Activated CD8-positive, alpha-beta memory T cell treated with anti-CD3 and anti-CD28 coated beads for 1 hour (primary cell): ENCODE results near the gene LSS.
A peak's percentile ranks its signal among the peaks of the same experiment; 100 is the strongest.

ENCODE experiments used
- DNase-seq, 2 donors: peaks; one replicate each; pipeline ENCODE4 v3.0.0-alpha.2; 2020; ENCODE audit warnings: low read depth in 1 of 2; ENCODE audit errors: extremely low read depth in 1 of 2

Gene LSS

GRCh38 chr21:46228345-46229051, at the start of gene LSS:
Gene LSS, minus strand, starts transcription at chr21:46228774. Its CDS starts 29 bp downstream, at chr21:46228745.
- DNase-seq = peak; percentile 95 to 98

- no peak for DNase-seq
Measured at GRCh38 chr21:46274797-46275390, 46.3 kb upstream of the LSS start.

DNA sequence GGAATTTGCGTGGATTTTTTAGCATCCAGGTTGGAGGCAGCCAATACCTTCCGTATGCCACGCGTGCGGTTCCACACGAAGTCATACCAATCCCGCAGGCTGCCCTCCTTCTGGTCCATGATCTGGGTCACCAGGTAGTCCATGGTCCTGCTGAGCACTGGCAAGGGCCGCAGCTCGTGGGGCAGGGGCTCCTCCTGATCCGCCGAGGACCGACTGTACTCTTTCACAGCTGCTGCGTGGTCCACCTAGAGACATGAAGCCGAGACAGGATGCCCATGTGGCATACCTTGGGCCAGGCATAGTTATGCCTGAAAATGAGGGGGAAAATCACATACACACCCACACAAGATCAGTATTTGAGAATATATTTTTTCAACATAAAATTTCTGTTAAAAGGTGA, 44.8 kb upstream of the LSS start:
- DNase-seq = no peak

GRCh38 chr21:46269466-46269865, 40.9 kb upstream of the LSS start:
- DNase-seq = no peak

- DNase-seq = no peak
Measured at GRCh38 chr21:46268371-46268770, 39.8 kb upstream of the LSS start.

GRCh38 chr21:46266946-46267345, 38.4 kb upstream of the LSS start:
- no peak for DNase-seq

DNA sequence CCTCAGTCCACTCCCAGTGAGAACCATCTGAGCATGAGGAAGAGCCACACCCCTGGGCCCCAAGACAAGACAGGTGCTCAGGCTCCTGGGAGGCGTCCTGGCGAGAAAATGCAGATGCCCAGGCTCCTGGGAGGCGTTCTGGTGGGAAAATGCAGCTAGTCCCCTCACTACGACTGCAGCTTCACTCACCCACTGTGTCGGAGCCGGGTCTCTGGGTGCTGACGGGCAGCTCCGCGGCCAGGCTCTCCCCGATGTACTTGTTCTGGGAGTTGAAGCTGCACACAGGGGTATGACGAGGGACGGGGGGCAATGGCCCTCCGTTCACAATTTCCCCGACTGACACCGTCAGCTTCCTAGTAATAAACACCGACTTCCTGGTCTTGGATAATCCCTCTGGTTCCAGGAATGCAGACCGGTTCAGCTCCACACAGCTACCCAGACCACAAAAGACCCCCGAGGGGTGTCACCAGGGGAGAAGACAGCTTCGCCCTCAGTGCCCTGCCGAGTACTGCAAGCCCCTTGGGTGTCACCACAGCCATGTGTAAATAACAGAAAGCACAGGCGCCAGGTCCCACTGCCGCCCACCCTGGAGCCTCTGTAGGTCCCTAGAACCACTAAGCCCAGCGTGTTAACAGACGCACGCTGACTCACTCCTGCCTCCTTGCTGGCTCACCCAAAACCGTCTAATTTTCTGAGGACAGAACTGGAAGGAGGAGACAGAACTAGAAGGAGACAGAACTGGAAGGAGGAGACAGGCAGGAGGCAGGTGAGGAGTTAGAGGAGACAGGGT, 37.4 kb upstream of the LSS start:
- no peak for DNase-seq

DNA sequence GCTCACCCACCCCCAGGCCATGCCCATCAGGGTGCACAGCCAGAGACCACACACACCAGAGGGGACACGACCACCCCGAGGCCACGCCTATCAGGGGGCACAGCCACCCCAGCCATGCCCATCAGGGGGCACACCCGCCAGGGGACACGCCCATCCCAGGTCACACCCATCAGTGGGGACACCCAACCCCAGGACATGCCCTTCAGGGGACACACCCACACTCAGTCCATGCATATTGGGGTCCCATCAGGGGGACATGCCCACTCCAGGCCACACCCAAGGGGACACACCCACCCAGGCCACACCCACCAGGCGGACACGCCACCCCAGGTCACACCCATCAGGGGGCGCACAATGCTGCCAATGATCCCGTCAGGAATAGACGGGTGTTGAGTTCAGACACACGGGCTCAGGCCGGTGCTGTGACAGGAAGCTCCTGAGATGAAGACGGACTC, 36.1 kb upstream of the LSS start:
- DNase-seq = no peak

- no peak for DNase-seq
Measured at GRCh38 chr21:46264046-46264689, 35.6 kb upstream of the LSS start.

GRCh38 chr21:46256501-46256994, 28.0 kb upstream of the LSS start:
- no peak for DNase-seq

GRCh38 chr21:46255758-46256337, 27.3 kb upstream of the LSS start:
- no peak for DNase-seq

DNA sequence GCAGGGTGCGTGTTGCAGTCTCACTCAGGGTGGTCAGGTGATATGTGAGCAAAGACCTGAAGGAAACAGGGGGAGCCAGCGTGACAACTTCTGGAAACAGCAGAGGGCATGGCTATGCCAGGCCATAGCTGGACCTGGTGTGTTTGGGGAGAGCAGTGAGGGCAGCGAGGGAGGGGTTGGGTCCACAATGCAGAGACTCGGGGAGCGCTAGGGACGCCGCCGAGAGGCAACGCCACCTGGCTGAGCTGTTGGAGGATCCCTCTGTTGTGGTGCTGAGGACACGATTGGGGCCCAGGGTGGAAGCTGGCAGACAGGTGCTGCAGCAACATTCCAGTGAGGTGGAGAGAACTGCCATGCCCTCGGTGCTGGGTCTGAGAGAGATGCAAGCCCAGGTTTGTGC, 26.6 kb upstream of the LSS start:
- DNase-seq = no peak

DNA sequence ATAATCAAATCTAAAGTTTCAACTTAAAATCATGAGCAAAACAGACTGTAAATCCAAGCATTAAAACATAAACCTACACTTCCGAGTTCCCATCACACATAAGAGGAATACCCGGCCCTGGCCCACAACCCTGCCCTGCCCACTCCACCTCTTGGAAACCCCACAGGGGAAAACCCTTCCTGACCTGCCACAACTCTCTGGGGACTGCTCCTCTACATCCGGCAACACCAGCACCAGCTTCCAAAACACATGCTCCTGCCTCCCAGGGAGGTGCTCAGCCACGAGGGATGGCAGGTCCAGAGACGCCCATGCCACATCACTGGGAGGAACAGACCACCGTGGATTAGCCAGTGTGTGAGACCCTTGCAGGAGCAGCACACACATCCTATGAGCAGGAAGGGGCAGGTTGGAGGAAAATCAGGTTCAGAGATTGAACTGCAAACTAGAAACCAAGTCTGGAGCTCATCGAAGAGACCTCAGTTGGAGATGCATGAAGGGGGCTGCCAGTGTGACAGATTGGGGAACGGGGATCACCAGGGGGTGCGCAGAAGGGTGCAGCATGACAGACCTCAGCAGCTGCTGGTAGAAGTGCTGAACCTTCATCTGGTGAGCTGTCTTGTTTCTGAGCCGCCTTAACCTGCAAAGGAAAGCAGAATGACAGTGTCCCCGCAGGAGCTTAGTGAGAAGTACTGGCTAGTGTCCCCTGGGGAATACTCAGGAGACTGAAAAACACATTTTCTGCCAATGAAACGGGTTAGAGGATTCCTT, 25.8 kb upstream of the LSS start:
- DNase-seq = no peak

DNA sequence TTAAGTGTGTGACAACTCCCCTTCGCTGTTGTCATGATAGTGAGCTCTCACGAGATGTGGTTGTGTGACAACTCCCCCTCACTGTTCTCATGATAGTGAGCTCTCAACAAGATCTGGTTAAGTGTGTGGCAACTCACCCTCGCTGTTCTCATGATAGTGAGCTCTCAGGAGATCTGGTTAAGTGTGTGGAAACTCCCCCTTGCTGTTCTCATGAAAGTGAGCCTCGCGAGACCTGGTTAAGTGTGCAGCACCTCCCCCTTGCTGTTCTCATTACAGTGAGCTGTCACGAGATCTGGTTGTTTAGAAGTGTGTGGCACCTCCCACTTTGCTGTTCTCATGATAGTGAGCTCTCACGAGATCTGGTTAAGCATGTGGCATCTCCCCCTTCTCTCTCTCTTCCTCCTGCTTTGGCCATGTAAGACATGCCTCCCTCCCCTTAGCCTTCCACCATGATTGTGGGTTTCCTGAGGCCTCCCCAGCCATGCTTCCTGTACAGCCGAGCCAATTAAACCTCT, 25.1 kb upstream of the LSS start:
- no peak for DNase-seq

DNA sequence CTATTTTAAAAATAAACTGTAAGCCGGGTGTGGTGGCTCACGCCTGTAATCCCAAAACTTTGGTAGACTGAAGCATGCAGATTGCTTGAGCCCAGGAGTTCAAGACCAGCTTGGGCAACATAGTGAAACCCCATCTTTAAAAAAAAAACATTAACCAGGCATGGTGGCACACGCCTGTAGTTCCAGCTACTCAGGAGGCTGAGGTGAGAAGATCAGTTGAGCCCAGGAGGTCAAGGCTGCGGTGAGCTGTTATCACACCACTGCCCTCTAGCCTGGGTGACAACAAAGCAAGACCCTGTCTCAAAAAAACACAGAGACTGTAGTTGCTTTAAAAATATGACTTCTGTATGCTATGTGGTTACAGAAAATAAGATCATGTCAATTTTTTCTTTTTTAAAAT, 24.3 kb upstream of the LSS start:
- no peak for DNase-seq

DNA sequence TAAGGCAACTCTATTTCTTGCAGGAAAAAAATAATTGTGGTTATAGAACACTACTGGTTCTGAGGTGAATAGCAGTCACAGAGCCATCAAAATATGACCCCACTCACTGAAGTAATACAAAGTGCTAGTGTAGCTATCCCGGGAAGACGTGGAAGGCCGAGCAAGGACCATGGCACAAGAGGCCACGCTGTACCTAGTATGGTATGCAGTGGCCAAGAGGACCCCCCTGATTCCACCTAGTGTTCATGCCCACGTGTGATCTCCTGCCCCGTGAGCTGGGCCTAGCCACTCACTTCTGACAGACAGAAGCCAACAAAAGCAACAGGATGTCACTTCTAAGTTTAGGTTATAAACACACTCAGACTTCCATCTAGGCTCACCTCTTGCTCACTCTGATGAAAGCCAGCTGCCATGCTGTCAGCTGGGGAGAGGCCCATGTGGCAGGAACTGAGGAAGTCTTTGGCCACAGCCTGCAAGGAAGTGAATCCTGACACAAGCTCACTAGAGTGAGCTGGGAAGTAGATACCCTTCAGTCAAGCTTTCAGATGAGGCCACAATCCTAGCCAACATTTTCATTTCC, 21.7 kb upstream of the LSS start:
- DNase-seq = no peak

DNA sequence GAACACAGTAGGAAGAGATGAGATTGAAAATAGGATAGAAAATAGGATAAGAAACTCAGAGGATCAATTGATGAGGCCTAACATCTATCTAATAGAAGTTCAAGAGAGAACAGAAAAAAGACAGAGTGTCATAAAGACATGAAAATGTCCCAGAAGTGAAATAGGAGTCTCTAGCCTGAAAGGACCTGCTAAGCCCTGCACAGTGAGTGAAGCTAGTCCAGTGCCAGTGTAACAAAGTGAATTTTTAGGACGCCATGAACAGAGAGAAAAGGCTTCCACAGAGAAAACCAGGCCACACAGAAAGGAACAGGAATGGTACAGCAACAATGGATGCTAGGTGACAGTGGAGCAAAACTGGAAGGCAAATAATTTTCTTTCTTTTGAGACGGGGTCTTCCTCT, 20.3 kb upstream of the LSS start:
- DNase-seq = no peak

DNA sequence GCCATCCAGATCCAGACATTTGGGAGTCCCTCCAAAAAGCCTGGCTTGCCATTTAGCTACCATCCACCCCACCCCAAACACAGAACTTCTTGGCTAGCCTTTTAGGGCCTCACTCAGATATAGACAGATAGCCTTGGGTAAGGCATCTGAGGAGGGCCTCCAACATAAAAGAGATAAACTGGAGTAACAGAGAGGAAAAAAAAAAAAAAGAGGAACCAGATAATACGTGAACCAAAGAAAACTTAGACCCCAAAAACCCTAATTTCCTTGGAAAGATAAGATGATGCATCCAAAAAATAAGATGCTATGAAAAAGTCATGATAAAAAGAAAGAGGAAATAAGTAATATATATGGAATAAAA, 19.8 kb upstream of the LSS start:
- DNase-seq = no peak

GRCh38 chr21:46247699-46248421, 19.3 kb upstream of the LSS start:
- no peak for DNase-seq
